GM19035 (cell line): Measurements from ENCODE around the gene ENTPD3.
A peak's percentile ranks its signal among the peaks of the same experiment; 100 is the strongest.

ENCODE experiments used
- ATAC-seq: cut with Tn5 transposase; IDR thresholded peaks from one replicate; pipeline ENCODE4 v1.9.1; 2021; ENCODE audit not compliant: unreplicated experiment

Gene ENTPD3

GRCh38 chr3:40404591-40405198 lies 17.7 kb downstream of the ENTPD3 start:
- no peak for ATAC-seq

- no peak for ATAC-seq
Measured at GRCh38 chr3:40407007-40407406, 20.0 kb downstream of the ENTPD3 start.

GRCh38 chr3:40407611-40408010 lies 20.6 kb downstream of the ENTPD3 start:
- no peak for ATAC-seq

- no peak for ATAC-seq
Measured at GRCh38 chr3:40414270-40414669, 27.3 kb downstream of the ENTPD3 start.

- ATAC-seq: no peak
Measured at GRCh38 chr3:40417845-40418543, 31.0 kb downstream of the ENTPD3 start.

- ATAC-seq: no peak
Measured at GRCh38 chr3:40422861-40423260, 35.9 kb downstream of the ENTPD3 start.

- ATAC-seq: no peak
Measured at GRCh38 chr3:40427045-40427669, 40.2 kb downstream of the ENTPD3 start.

GRCh38 chr3:40432793-40433192 lies 45.8 kb downstream of the ENTPD3 start:
- ATAC-seq: no peak

GRCh38 chr3:40437889-40438288 lies 50.9 kb downstream of the ENTPD3 start:
- ATAC-seq: no peak

GRCh38 chr3:40445062-40445461 lies 58.1 kb downstream of the ENTPD3 start:
- ATAC-seq: no peak

GRCh38 chr3:40445880-40446279 lies 58.9 kb downstream of the ENTPD3 start:
- ATAC-seq: no peak

GRCh38 chr3:40450438-40450837 lies 63.5 kb downstream of the ENTPD3 start:
- no peak for ATAC-seq

- no peak for ATAC-seq
Measured at GRCh38 chr3:40451551-40451950, 64.6 kb downstream of the ENTPD3 start.

- ATAC-seq: no peak
Measured at GRCh38 chr3:40452057-40452456, 65.1 kb downstream of the ENTPD3 start.

GRCh38 chr3:40452562-40452875 lies 65.5 kb downstream of the ENTPD3 start:
- no peak for ATAC-seq

- ATAC-seq: peak; percentile 93
Measured at GRCh38 chr3:40452876-40453730, 66.1 kb downstream of the ENTPD3 start.

GRCh38 chr3:40453933-40454332 lies 66.9 kb downstream of the ENTPD3 start:
- ATAC-seq: no peak

GRCh38 chr3:40455328-40455727 lies 68.3 kb downstream of the ENTPD3 start:
- ATAC-seq: no peak

GRCh38 chr3:40456279-40456939 lies 69.4 kb downstream of the ENTPD3 start:
- ATAC-seq: no peak

GRCh38 chr3:40456940-40457823 lies 70.2 kb downstream of the ENTPD3 start, which contains the start of gene RPL14:
TSS of gene RPL14 (plus strand) at chr3:40457339. CDS start at chr3:40457472, 133 bp downstream.
- ATAC-seq: peak; percentile 63
